Stimulated activated CD4-positive, alpha-beta T cell treated with anti-CD3 and anti-CD28 coated beads, Interleukin-4, amount 100 ng/mL, for 24 hours (primary cell): Measurements from ENCODE around the gene GRIN3B.
A peak's percentile ranks its signal among the peaks of the same experiment; 100 is the strongest.
"Not testable (repeated sequence)": the region's sequence is repeated elsewhere in the genome, so short reads cannot be mapped to it uniquely, and the experiment has no call there.

Experiments
- DNase-seq: peaks from one replicate; pipeline ENCODE4 v3.0.0-alpha.2; 2020

GRIN3B gene

GRCh38 chr19:1000095-1000494 is at the start of gene GRIN3B:
TSS of gene GRIN3B (plus strand) at chr19:1000419. CDS start at chr19:1000438, 19 bp downstream.
- DNase-seq, result peak; percentile 70

- no peak for DNase-seq
Measured at GRCh38 chr19:952049-952679, 48.1 kb upstream of the GRIN3B start.

DNA sequence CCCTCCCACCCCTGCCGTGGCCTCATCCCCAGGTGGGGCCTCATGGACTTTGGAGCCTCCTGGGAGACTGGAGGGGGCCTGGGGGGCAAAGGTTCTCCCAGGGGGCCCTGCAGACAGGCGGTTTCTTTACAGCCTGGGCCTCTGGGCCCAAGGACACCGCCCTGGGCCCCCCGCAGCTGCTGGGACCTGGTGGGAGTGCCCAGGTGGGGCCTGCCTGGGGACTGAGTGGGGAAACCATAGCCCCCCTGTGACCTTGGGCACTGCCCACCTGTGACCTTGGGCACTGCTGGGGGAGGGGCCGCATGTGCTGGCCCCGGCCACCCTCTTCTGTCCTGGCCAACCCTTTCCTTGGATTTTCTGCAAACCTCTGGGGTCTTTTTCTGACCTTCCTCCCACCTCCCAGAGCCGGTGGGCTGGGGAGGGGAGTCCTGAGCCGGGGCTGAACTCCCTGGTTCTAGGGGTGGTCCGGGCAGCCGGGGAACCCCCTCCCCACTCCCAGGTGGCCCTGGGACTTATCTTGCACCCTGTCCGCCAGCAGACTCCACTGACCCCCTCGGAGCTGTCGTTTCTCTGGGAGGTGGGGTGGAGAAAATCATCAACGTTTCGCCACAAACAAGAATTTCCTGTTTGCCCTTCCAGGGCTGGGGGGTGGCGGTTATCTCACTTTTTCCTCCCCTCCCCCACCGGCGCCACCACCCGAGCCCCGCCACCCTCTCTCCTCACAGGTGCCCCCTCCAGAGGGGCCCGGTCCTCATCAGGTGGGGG is 47.4 kb upstream of the GRIN3B start:
- DNase-seq, result no peak

GRCh38 chr19:953445-954271 is 46.6 kb upstream of the GRIN3B start:
- DNase-seq, result no peak

DNA sequence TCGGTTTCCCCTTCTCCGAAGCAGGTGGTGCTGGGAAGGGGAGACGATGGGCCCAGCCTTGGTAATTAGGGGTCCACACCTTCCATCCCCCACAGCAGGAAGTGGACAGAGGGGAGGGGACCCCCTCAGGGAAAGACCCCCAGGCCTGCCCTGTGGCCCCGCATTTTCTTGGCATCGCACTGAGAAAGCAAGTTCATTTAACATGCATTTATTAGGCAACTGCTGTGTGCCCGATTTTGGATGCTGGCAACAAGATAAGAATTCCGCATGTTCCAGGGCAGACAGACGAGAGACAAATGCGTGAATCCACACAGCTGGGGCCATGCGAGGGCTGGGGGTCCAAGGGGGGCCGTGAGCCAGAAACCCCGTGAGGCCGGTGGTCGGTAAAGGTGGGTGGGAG is 45.9 kb upstream of the GRIN3B start:
- DNase-seq, result no peak

DNA sequence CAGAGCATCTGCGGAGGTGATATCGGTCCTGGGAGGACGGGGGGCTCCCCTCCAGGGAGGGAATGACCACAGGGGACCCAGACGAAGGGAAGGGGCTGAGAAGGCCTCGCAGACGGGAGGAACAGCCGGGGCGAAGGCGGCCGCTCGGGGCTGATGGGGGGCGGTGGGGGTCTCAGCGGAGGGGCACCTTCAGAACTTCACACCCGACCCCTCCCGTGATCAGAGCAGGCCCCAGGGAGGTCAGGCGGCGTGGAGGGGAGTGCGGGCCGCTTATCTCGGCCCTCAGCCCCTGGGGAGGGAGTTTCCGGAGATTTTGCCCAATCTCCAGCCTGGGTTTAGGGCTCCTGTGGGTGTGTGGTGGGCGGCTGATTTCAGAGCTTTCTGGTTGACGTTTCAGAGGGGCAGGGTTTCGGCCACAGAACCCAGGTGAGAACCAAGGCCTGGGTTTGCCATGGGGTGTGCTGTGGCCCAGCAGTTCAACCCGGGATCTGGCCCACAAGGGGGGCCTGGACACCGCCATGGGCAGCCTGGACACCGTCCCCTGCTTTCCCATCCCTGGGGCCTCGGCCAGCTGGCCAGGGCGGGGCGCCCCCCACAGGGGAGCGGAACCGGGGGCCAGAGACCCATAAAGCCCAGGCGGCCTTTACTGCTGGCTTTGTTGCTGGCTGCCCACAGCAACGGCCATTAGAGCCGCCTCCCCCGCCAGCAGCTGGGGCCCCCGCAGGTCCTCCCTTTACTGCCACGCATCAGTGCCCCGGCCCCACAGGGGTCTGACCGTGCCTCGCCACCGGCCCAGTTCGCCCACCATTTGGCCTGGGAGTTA is 45.3 kb upstream of the GRIN3B start:
- DNase-seq, result no peak

GRCh38 chr19:955803-956765 is 44.1 kb upstream of the GRIN3B start:
- no peak for DNase-seq

GRCh38 chr19:956766-957440 is 43.3 kb upstream of the GRIN3B start:
- no peak for DNase-seq

- DNase-seq, result not testable (repeated sequence)
Measured at GRCh38 chr19:957578-957977, 42.6 kb upstream of the GRIN3B start.

GRCh38 chr19:958967-959855 is 41.0 kb upstream of the GRIN3B start:
- DNase-seq, result peak; percentile 63

- DNase-seq, result no peak
Measured at GRCh38 chr19:960020-960419, 40.2 kb upstream of the GRIN3B start.

DNA sequence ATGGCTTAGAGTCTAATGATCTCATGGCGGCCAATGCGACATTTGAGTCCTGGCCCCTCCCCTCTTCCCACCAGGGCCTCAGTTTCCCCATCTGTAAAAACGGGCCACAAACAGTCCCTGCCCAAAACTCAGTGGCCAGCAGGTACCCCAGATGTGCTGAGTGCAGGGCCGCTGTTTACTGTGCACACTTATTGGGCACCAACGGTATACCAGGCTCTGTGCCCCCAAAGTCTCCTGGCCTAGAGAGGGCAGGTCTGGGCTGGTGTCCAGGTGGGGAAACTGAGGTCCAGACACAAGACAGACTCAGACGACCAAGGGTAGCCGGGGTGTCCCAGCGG is 39.6 kb upstream of the GRIN3B start:
- no peak for DNase-seq

- DNase-seq, result no peak
Measured at GRCh38 chr19:961866-962620, 38.2 kb upstream of the GRIN3B start.

DNA sequence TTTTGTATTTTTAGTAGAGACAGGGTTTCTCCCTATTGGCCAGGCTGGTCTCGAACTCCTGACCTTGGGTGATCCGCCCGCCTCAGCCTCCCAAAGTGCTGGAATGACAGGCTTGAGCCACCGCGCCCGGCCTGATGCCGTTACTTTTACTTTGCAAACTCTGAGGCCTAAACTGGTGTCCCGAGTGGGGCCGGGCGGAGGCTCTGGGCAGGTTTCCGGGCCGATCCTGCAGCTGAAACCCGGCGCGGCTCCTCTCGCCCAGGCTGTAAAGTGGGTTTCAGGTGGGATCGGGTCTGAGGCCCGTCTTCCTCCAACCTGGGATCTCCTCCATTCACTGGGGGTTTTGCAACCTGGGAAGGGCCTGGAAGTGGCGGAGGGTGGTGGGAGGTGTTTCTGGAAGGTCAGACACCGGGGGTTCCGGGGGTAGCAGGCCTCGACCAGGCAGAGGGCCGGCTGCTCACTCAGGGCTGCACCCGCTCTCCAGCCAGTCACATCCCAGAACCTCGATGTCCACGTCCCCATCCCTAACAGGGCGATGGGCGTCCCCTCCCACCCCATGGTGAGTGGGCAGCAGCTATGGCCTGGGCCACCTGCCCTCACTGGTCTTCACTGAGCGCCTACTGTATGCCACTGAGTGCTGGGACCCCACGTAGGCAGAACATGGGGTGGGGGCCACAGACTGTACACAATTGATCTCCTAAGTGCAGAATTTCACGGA is 37.4 kb upstream of the GRIN3B start:
- no peak for DNase-seq

DNA sequence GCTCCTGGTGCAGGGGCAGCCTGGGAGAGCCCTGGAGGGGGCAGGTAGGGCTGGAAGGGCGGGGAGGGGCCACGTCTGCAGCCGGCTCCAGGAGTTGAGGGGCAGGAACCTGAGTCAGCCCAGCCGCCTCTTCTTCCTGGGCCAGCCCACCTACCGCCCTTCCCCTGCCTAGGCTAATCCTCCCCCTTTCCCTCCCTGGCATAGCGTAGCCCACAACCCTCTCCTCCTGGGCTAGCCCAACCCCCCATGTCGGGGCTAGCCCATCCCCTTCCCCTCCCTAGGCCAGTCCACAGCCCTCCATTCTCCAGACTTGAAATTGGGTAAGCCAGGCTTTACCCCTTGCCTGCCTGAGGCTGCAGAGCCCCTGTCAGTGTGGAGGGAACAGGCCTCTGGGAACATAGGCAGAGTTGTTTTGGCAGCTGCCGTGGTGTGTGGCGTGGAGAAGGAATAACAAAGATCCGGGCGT is 36.7 kb upstream of the GRIN3B start:
- no peak for DNase-seq

- DNase-seq, result no peak
Measured at GRCh38 chr19:964116-964520, 36.1 kb upstream of the GRIN3B start.

DNA sequence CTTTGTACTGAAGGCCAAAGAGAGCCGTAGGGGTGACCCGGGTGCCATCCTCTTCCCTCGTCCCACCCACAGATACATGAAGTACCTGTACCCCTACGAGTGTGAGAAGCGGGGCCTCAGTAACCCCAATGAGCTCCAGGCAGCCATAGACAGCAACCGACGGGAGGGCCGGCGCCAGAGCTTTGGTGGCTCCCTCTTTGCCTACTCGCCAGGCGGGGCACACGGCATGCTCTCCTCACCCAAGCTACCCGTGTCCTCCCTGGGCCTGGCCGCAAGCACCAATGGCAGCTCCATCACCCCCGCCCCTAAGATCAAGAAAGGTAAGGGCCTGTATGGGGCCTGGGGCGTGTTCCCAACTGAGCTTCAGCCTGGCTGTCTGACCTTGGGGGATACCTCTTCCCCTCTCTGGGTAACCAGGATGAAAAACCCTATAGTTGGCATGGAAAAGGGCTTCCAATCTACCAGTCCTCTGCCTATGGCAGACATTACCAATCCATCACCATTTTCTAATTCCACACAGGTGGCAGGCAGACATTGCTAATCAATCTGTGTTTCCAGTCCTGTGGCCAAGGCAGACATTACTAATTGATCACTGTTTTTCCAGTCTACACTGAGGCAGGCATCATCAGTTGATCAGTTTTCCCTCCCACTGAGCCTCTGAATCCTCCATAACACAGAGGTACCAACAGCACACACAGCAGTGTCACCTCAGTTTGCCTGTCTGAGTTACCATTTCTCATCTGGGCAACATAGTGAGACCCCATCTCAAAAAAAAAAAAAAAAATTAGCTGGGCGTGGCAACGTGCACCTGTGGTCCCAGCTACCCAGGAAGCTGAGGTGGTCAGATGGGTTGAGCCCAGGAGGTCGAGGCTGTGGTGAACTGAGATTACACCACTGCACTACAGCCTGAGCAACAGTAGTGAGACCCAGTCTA is 35.2 kb upstream of the GRIN3B start:
- no peak for DNase-seq
